SH-SY5Y (cell line): ENCODE data around the gene KRT76.

ENCODE experiments used
- GATA2 ChIP-seq: IDR thresholded peaks from 2 replicates; pipeline ENCODE4 v1.6.1; 2011; ENCODE audit warnings: mild to moderate bottlenecking, low read depth, low read length
- GATA3 ChIP-seq: IDR thresholded peaks from 2 replicates; pipeline ENCODE4 v1.6.1; 2011; ENCODE audit warnings: low read depth, mild to moderate bottlenecking, low read length, moderate library complexity

GRCh38 chr12:52789637-52790426, 12.7 kb upstream of the KRT76 start:
- no peak for TF ChIP-seq GATA3
- TF ChIP-seq GATA2, result no peak
